Calu3 (cell line): ENCODE results near the gene TRMT112. TPM values are rescaled to one million over a fixed set of nuclear protein-coding genes. Genes with fewer than 3 reads are reported as not detected.

Experiments used
- BruUV-seq: library from RNA; stranded (reverse); fragments of 400-500 nt; replicated peaks from 2 replicates; lab custom pipeline; 2021; lab: Mats Ljungman, UMichigan
- CTCF ChIA-PET: fragments of 300-600 bp; sonication (Branson Sonifier 250); formaldehyde crosslinking; loops from one replicate; lab custom pipeline; 2022; ENCODE audit warnings: antibody characterized with exemption; lab: Charles Lee
- DNase-seq: peaks from one replicate; pipeline ENCODE4 v3.0.0; 2022
- H3K27ac Mint-ChIP-seq: one replicate; pipeline ENCODE4 v1.8.0; 2022; ENCODE audit warnings: mixed read lengths; ENCODE audit not compliant: unreplicated experiment
- H3K27me3 Mint-ChIP-seq: one replicate; pipeline ENCODE4 v1.8.0; 2022; ENCODE audit warnings: mixed read lengths; ENCODE audit not compliant: unreplicated experiment
- H3K36me3 Mint-ChIP-seq: one replicate; pipeline ENCODE4 v1.8.0; 2022; ENCODE audit warnings: mild to moderate bottlenecking, moderate library complexity, mixed read lengths; ENCODE audit not compliant: insufficient read depth, unreplicated experiment
- H3K4me1 Mint-ChIP-seq: one replicate; pipeline ENCODE4 v1.8.0; 2022; ENCODE audit warnings: mild to moderate bottlenecking, low read depth, mixed read lengths; ENCODE audit not compliant: unreplicated experiment
- H3K4me3 Mint-ChIP-seq: one replicate; pipeline ENCODE4 v1.8.0; 2022; ENCODE audit warnings: mild to moderate bottlenecking, low read depth, moderate library complexity, mixed read lengths; ENCODE audit not compliant: unreplicated experiment
- H3K9me3 Mint-ChIP-seq: one replicate; pipeline ENCODE4 v1.8.0; 2022; ENCODE audit warnings: low read depth, mixed read lengths; ENCODE audit not compliant: unreplicated experiment
- intact Hi-C: fragments of 100-400 bp; cut with micrococcal nuclease; formaldehyde crosslinking; loops from one replicate; pipeline ENCODE4 v1.10.0; 2022; ENCODE audit not compliant: unreplicated experiment
- total RNA-seq: library from RNA; stranded (reverse); gene quantifications from 2 replicates; pipeline ENCODE4 v1.2.3, GENCODE V29; 2022
- TF ChIP-seq, protein P1 (sequence below): fragments of 200-600 bp; IDR thresholded peaks from one replicate; pipeline ENCODE4 v1.8.0; 2022; ENCODE audit warnings: antibody characterized with exemption; ENCODE audit not compliant: unreplicated experiment

TRMT112 gene
- total RNA-seq, 1 experiment from 2014 or later: 197 TPM

- H3K4me1 Mint-ChIP-seq: peaks cover 17% of the 10 kb centered on the region
- no TSS peak for BruUV-seq
- CTCF ChIA-PET: interaction anchor here (0.7 to 1.4 kb wide), 2 partner anchors 12 to 31 kb away, joined by 3 to 5 read pairs; no protein-coding TSS in a partner anchor
Measured at GRCh38 chr11:64289002-64289564, 28.3 kb downstream of the TRMT112 start.

GRCh38 chr11:64288353-64288750 lies 29.0 kb downstream of the TRMT112 start:
- intact Hi-C loops: no loop called here
- CTCF ChIA-PET: no interaction called here
- DNase-seq: no peak
- BruUV-seq: no TSS peak
- TF ChIP-seq, protein P1, sequence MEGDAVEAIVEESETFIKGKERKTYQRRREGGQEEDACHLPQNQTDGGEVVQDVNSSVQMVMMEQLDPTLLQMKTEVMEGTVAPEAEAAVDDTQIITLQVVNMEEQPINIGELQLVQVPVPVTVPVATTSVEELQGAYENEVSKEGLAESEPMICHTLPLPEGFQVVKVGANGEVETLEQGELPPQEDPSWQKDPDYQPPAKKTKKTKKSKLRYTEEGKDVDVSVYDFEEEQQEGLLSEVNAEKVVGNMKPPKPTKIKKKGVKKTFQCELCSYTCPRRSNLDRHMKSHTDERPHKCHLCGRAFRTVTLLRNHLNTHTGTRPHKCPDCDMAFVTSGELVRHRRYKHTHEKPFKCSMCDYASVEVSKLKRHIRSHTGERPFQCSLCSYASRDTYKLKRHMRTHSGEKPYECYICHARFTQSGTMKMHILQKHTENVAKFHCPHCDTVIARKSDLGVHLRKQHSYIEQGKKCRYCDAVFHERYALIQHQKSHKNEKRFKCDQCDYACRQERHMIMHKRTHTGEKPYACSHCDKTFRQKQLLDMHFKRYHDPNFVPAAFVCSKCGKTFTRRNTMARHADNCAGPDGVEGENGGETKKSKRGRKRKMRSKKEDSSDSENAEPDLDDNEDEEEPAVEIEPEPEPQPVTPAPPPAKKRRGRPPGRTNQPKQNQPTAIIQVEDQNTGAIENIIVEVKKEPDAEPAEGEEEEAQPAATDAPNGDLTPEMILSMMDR: no peak
- H3K27me3 Mint-ChIP-seq: peaks cover 40% of the 10 kb centered on the region
- peaks cover 17% of the 10 kb centered on the region for H3K4me1 Mint-ChIP-seq
- peaks cover 34% of the 10 kb centered on the region for H3K36me3 Mint-ChIP-seq
- no peaks in the 10 kb centered on the region for H3K9me3 Mint-ChIP-seq
- no peak overlapping the region for H3K27ac Mint-ChIP-seq
- no peak overlapping the region for H3K4me3 Mint-ChIP-seq

More at GRCh38 chr11:64289002-64289564, 28.3 kb downstream of the TRMT112 start:
- TF ChIP-seq, protein P1: no peak
- Mint-ChIP-seq H3K36me3 (peaks cover 29% of the 10 kb centered on the region), H3K27ac (no peak overlapping the region), H3K4me3 (no peak overlapping the region), H3K9me3 (no peaks in the 10 kb centered on the region), H3K27me3 (peaks cover 47% of the 10 kb centered on the region)
- intact Hi-C loops: no loop called here
- DNase-seq: no peak

DNA sequence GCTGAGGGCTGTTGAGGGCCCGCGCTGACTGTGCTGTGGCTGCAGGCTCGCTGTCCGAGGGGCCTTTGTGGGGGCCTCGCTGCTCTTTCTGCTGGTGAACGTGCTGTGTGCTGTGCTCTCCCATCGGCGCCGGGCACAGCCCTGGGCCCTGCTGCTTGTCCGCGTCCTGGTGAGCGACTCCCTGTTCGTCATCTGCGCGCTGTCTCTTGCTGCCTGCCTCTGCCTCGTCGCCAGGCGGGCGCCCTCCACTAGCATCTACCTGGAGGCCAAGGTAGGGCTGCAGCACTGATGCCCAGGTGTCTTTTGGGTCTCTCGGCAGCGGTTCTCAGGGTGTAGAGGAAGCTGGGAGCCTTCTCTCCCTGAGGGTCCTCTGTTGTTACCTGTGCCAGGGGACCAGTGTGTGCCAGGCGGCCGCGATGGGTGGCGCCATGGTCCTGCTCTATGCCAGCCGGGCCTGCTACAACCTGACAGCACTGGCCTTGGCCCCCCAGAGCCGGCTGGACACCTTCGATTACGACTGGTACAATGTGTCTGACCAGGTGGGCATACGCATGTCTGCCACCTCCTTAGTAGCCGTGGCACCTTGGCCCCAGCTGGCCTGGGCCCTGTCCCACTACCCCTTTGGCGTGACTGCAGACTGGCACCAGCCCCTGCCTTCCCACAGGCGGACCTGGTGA lies 29.5 kb downstream of the TRMT112 start:
- H3K27ac Mint-ChIP-seq: no peak overlapping the region
- H3K4me1 Mint-ChIP-seq: peaks cover 17% of the 10 kb centered on the region
- TF ChIP-seq, protein P1: no peak
- no peak for DNase-seq
- CTCF ChIA-PET: no interaction called here
- H3K27me3 Mint-ChIP-seq: peaks cover 35% of the 10 kb centered on the region
- intact Hi-C loops: no loop called here
- no TSS peak for BruUV-seq
- no peaks in the 10 kb centered on the region for H3K9me3 Mint-ChIP-seq
- no peak overlapping the region for H3K4me3 Mint-ChIP-seq
- H3K36me3 Mint-ChIP-seq: peaks cover 34% of the 10 kb centered on the region

GRCh38 chr11:64286801-64287159 lies 30.6 kb downstream of the TRMT112 start:
- Mint-ChIP-seq H3K36me3 (peaks cover 43% of the 10 kb centered on the region), H3K4me1 (peaks cover 23% of the 10 kb centered on the region), H3K27me3 (peaks cover 25% of the 10 kb centered on the region), H3K4me3 (peak overlapping the region; percentile 68), H3K9me3 (no peaks in the 10 kb centered on the region), H3K27ac (peak overlapping the region; percentile 1)
- no peak for DNase-seq
- TF ChIP-seq, protein P1: no peak
- CTCF ChIA-PET: no interaction called here
- intact Hi-C loops: no loop called here
- BruUV-seq: no TSS peak
